A673 (cell line): ENCODE measurements around the gene P2RX2. TPM values are rescaled to one million over a fixed set of nuclear protein-coding genes. Genes with fewer than 3 reads are reported as not detected.

ENCODE experiments used
- BruUV-seq: library from RNA; stranded (reverse); fragments of 400-500 nt; replicated peaks from 2 replicates; lab custom pipeline; 2021; lab: Mats Ljungman, UMichigan
- CTCF ChIA-PET: fragments of 300-600 bp; sonication (Branson Sonifier 250); formaldehyde crosslinking; loops from one replicate; lab custom pipeline; 2022; ENCODE audit warnings: antibody characterized with exemption; lab: Charles Lee
- POLR2A ChIA-PET: fragments of 300-600 bp; sonication (Branson Sonifier 250); formaldehyde crosslinking; loops from one replicate; lab custom pipeline; 2022; ENCODE audit warnings: antibody characterized with exemption; ENCODE audit not compliant: low non-redundant PET; lab: Charles Lee
- DNase-seq: peaks from one replicate; pipeline ENCODE4 v3.0.0-alpha.2; 2015; ENCODE audit warnings: low spot score
- H3K27ac ChIP-seq: fragments of 200-600 bp; sonication (generic); 2 replicates; pipeline ENCODE4 v1.5.1; 2016; ENCODE audit warnings: mixed run types, low read depth, mild to moderate bottlenecking, mixed read lengths, antibody characterized with exemption, low read length; ENCODE audit not compliant: poor library complexity, severe bottlenecking
- H3K27me3 ChIP-seq: fragments of 200-600 bp; sonication (generic); replicated peaks from 2 replicates; pipeline ENCODE4 v1.6.1; 2017; ENCODE audit warnings: mixed run types, low read depth, mild to moderate bottlenecking, mixed read lengths, antibody characterized with exemption, low read length; ENCODE audit not compliant: insufficient read depth, poor library complexity
- H3K36me3 ChIP-seq: fragments of 200-600 bp; sonication (generic); 2 replicates; pipeline ENCODE4 v1.6.1; 2016; ENCODE audit warnings: mixed run types, mild to moderate bottlenecking, mixed read lengths, antibody characterized with exemption, low read length; ENCODE audit not compliant: insufficient read depth, poor library complexity, severe bottlenecking
- H3K4me1 ChIP-seq: fragments of 200-600 bp; sonication (generic); 2 replicates; pipeline ENCODE4 v1.6.1; 2017; ENCODE audit warnings: mixed run types, mild to moderate bottlenecking, mixed read lengths, antibody characterized with exemption, low read length; ENCODE audit not compliant: insufficient read depth, poor library complexity, severe bottlenecking
- H3K4me3 ChIP-seq: fragments of 200-600 bp; sonication (generic); 2 replicates; pipeline ENCODE4 v1.5.1; 2016; ENCODE audit warnings: low read depth, mixed run types, mild to moderate bottlenecking, mixed read lengths, low read length; ENCODE audit not compliant: poor library complexity, severe bottlenecking
- H3K9me3 ChIP-seq: fragments of 200-600 bp; sonication (generic); 2 replicates; pipeline ENCODE4 v1.6.1; 2016; ENCODE audit warnings: mixed run types, low read depth, mild to moderate bottlenecking, mixed read lengths, antibody characterized with exemption, low read length; ENCODE audit not compliant: poor library complexity, severe bottlenecking
- EZH2 ChIP-seq: fragments of 200-600 bp; sonication (generic); IDR thresholded peaks from 2 replicates; pipeline ENCODE4 v1.6.1; 2017; ENCODE audit warnings: borderline replicate concordance, low read depth, mild to moderate bottlenecking, mixed read lengths, antibody characterized with exemption, low read length; ENCODE audit not compliant: poor library complexity, severe bottlenecking
- intact Hi-C: fragments of 100-400 bp; cut with micrococcal nuclease; formaldehyde crosslinking; loops from one replicate; pipeline ENCODE4 v1.10.0; 2022; ENCODE audit not compliant: unreplicated experiment
- total RNA-seq: library from RNA; stranded (reverse); gene quantifications from 2 replicates; pipeline ENCODE4 v1.2.3, GENCODE V29; 2021
- TF ChIP-seq, protein P1 (sequence below): fragments of 300-800, 200-600 bp; sonication (generic); conservative IDR thresholded peaks from 2 replicates; pipeline ENCODE4 v1.5.1; 2017; ENCODE audit warnings: low read depth, mild to moderate bottlenecking, antibody characterized with exemption, low read length, moderate library complexity, mixed read lengths

Gene P2RX2
- total RNA-seq, 1 experiment from 2014 or later = not detected

DNA sequence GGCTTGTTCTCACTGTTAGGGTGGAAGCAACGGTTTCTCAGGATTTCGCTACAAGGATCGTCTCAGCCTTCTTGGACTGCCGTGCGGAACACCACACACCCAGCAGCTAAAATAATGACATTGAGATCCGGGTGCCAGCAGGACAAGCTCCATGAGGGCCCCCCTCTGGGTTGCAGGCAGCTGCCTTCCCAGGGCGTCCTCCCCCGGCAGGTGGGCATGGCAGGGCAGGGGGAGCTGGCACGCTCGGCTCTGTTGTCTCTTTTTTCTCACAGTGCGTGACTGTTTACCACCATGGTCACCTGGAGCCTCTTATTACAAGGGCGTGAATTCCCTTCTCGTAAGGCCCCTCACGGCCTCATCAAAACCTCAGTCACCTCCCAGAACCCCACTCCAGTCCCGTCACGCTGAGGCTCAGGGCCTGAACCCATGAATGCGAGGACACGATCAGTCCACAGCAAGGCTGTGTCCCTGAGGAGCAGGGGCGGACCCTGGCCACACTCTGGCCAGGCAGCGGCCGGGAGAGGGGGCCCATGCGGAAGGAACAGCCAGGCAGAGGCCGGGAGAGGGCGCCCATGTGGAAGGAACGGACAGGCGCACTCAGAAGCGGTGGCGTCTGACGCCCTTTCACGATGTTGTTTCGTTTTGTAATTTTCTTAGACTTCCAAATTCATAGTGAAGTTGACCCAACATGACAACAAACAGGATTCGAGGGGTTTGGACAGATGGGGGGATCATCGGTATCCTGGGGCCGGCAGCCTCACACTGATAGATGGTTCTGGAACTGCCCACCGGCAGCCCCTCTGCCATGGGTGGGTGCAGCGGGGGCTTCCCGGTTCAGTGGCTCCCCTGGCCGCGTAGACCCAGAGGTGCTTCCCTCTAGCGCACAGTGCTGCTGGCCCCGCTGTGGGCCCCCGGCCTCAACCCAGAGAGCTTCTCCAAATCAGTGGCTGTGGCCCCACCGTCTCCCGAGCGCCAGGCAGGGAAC, 18.2 kb upstream of the P2RX2 start:
- no TSS peak for BruUV-seq
- DNase-seq = peak; percentile 71
- peaks cover 11% of the 10 kb centered on the region for H3K27me3 ChIP-seq
- peaks cover 12% of the 10 kb centered on the region for H3K4me1 ChIP-seq
- CTCF ChIA-PET = interaction anchor here (2.9 kb wide), 1 partner anchor 15 kb away, joined by 13 read pairs; no protein-coding TSS in a partner anchor
- no peaks in the 10 kb centered on the region for H3K36me3 ChIP-seq
- POLR2A ChIA-PET = no interaction called here
- H3K4me3 ChIP-seq = peak overlapping the region; percentile 41
- H3K9me3 ChIP-seq = no peaks in the 10 kb centered on the region
- intact Hi-C loops = no loop called here
- H3K27ac ChIP-seq = no peak overlapping the region
- TF ChIP-seq EZH2 = no peak
- TF ChIP-seq, protein P1, sequence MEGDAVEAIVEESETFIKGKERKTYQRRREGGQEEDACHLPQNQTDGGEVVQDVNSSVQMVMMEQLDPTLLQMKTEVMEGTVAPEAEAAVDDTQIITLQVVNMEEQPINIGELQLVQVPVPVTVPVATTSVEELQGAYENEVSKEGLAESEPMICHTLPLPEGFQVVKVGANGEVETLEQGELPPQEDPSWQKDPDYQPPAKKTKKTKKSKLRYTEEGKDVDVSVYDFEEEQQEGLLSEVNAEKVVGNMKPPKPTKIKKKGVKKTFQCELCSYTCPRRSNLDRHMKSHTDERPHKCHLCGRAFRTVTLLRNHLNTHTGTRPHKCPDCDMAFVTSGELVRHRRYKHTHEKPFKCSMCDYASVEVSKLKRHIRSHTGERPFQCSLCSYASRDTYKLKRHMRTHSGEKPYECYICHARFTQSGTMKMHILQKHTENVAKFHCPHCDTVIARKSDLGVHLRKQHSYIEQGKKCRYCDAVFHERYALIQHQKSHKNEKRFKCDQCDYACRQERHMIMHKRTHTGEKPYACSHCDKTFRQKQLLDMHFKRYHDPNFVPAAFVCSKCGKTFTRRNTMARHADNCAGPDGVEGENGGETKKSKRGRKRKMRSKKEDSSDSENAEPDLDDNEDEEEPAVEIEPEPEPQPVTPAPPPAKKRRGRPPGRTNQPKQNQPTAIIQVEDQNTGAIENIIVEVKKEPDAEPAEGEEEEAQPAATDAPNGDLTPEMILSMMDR = peak; percentile 83

DNA sequence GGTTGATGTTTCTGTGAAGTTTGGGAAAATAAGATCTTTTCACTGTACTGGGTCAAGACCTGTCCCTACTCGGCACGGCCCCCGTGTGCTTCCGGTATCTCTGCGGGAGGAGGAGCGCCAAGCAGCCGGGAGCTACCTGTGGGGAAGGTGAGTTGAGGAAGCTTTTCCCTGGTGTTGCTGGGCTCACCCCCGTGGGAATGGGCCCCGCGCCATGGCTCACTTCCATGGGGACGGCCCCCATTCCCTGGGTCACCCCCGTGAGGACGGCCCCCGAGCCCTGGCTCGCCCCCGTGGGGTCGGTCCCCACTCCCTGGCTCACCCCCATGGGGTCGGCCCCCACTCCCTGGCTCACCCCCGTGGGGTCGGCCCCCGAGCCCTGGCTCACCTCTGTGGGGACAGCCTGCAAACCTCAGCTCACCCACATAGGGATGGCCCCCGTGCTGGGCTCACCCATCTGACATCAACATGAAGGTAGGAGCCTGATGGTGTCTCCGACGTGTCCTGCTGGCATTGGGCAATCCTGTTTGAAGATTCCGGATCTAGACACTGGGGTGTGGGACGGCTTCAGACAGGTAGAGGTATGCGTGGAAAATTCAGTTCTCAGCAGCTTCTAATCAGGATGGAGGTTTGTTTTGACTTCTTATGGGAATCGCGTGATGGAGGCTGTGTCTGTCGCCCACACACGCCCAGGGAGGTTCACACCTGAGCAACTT, 17.2 kb upstream of the P2RX2 start:
- Histone ChIP-seq H3K27ac (no peak overlapping the region), H3K9me3 (no peaks in the 10 kb centered on the region), H3K4me3 (peak overlapping the region; percentile 41), H3K4me1 (peaks cover 12% of the 10 kb centered on the region), H3K27me3 (peaks cover 11% of the 10 kb centered on the region), H3K36me3 (no peaks in the 10 kb centered on the region)
- no TSS peak for BruUV-seq
- intact Hi-C loops = no loop called here
- POLR2A ChIA-PET = no interaction called here
- no peak for DNase-seq
- CTCF ChIA-PET = interaction anchor here (2.9 kb wide), 1 partner anchor 14 kb away, joined by 13 read pairs; no protein-coding TSS in a partner anchor
- no peak for TF ChIP-seq EZH2
- TF ChIP-seq, protein P1 = no peak

DNA sequence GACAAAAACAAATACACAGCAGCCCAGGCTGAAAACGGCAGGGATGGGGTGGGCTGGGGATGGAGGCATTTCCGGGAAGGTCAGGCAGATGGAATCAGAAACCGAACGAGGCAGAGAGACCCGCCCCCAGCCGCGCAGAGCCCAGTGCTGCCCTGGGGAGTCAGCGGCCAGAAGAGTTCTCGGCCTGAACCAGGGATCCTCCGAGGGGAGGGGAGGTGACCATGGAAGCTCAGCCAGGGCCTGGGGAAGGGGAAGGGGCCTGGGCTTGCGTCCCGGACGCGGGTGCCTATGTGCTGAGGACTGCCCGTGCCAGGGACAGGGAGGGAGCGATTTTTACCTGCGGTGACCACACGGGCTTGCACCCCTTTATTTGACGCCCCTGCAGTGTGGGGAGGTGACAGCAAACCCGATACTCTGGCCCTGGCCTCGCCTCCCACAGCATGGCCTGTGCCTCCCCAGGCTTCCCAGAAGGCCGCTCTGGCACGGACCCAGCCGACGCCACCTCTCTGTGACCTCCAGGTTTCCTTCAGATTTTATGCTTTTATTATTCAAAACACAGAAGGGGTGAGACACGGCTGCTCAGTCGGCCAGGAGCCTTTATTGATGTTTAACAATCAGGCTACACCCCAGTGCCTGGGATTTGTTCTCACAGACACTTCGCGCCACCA, 15.9 kb upstream of the P2RX2 start:
- no peak for TF ChIP-seq EZH2
- TF ChIP-seq, protein P1 = no peak
- no peaks in the 10 kb centered on the region for H3K36me3 ChIP-seq
- H3K4me3 ChIP-seq = no peak overlapping the region
- BruUV-seq = no TSS peak
- intact Hi-C loops = no loop called here
- no peak overlapping the region for H3K27ac ChIP-seq
- no peaks in the 10 kb centered on the region for H3K9me3 ChIP-seq
- H3K4me1 ChIP-seq = peaks cover 6% of the 10 kb centered on the region
- H3K27me3 ChIP-seq = peaks cover 20% of the 10 kb centered on the region
- no peak for DNase-seq
- POLR2A ChIA-PET = no interaction called here
- CTCF ChIA-PET = no interaction called here
